Dendritic cell treated with granulocyte-macrophage colony-stimulating factor and Interleukin-4, amounts not matched to agents 40 ng/mL and 50 ng/mL, for 4 days (primary cell): ENCODE measurements around the gene CMTM4.
"Not testable (repeated sequence)": the region's sequence is repeated elsewhere in the genome, so short reads cannot be mapped to it uniquely, and the experiment has no call there.

Experiments
- H3K27ac Mint-ChIP-seq: one replicate; pipeline ENCODE4 v1.8.0; 2022; ENCODE audit warnings: mild to moderate bottlenecking, mixed read lengths
- H3K27me3 Mint-ChIP-seq: one replicate; pipeline ENCODE4 v1.8.0; 2022; ENCODE audit warnings: mild to moderate bottlenecking, mixed read lengths
- H3K36me3 Mint-ChIP-seq: one replicate; pipeline ENCODE4 v1.8.0; 2022; ENCODE audit warnings: low read depth, mixed read lengths
- H3K4me1 Mint-ChIP-seq: one replicate; pipeline ENCODE4 v1.8.0; 2022; ENCODE audit warnings: low read depth, mixed read lengths
- H3K4me3 Mint-ChIP-seq: one replicate; pipeline ENCODE4 v1.8.0; 2022; ENCODE audit warnings: mild to moderate bottlenecking, moderate library complexity, mixed read lengths
- H3K9me3 Mint-ChIP-seq: one replicate; pipeline ENCODE4 v1.8.0; 2022; ENCODE audit warnings: mixed read lengths
- intact Hi-C: fragments of 100-400 bp; cut with micrococcal nuclease; formaldehyde crosslinking; loops from one replicate; pipeline ENCODE4 v1.15.0; 2022

CMTM4 gene

DNA sequence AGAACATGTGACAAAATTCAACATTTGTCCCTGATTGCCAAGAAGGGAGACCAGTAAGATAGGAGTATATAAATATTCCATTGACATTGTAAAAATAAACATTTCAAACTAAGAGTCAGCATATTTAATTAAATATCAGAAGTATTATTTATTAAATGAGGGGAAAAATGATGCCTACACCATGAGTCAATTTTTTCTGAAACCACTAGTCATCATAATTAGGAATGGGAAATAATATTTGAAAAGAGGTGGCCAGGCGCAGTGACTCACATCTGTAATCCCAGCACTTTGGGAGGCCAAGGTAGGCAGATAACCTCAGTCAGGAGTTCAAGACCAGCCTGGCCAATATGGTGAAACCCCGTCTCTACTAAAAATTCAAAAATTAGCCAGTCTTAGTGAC lies 128.2 kb downstream of the CMTM4 start:
- no peak overlapping the region for H3K27ac Mint-ChIP-seq
- H3K4me1 Mint-ChIP-seq: peaks cover 35% of the 10 kb centered on the region
- no peak overlapping the region for H3K4me3 Mint-ChIP-seq
- intact Hi-C loops: no loop called here
- no peaks in the 10 kb centered on the region for H3K9me3 Mint-ChIP-seq
- H3K27me3 Mint-ChIP-seq: no peaks in the 10 kb centered on the region
- peaks cover 54% of the 10 kb centered on the region for H3K36me3 Mint-ChIP-seq

- H3K4me1 Mint-ChIP-seq: peaks cover 27% of the 10 kb centered on the region
Observed at GRCh38 chr16:66567270-66567669, 129.3 kb downstream of the CMTM4 start.

GRCh38 chr16:66566051-66566901 lies 130.3 kb downstream of the CMTM4 start, which contains the start of gene CMTM1:
Gene CMTM1, plus strand, starts transcription at chr16:66566439. Its CDS starts 75 bp downstream, at chr16:66566514.
- no peak within 1 kb of the TSS for H3K4me3 Mint-ChIP-seq
- no peaks in the 10 kb centered on the region for H3K27me3 Mint-ChIP-seq
- no peaks in the 10 kb centered on the region for H3K9me3 Mint-ChIP-seq
- intact Hi-C loops: no loop called here
- no peak within 1 kb of the TSS for H3K27ac Mint-ChIP-seq
- peaks cover 65% of the 10 kb centered on the region for H3K36me3 Mint-ChIP-seq
- H3K4me1 Mint-ChIP-seq: peaks cover 23% of the 10 kb centered on the region

More at GRCh38 chr16:66567270-66567669, 129.3 kb downstream of the CMTM4 start:
- peaks cover 62% of the 10 kb centered on the region for H3K36me3 Mint-ChIP-seq
- H3K27me3 Mint-ChIP-seq, intact Hi-C loops, H3K4me3 Mint-ChIP-seq, H3K9me3 Mint-ChIP-seq, H3K27ac Mint-ChIP-seq: not testable (repeated sequence)
